Measurements from ENCODE around the gene TMSB4X. TPM values are rescaled to one million over a fixed set of nuclear protein-coding genes. Genes with fewer than 3 reads are reported as not detected.
A peak's percentile ranks its signal among the peaks of the same experiment; 100 is the strongest.
"Not testable (repeated sequence)": the region's sequence is repeated elsewhere in the genome, so short reads cannot be mapped to it uniquely, and the experiment has no call there.

Gene TMSB4X
- polyA plus RNA-seq, 1 donor, result 2,566 TPM

DNA sequence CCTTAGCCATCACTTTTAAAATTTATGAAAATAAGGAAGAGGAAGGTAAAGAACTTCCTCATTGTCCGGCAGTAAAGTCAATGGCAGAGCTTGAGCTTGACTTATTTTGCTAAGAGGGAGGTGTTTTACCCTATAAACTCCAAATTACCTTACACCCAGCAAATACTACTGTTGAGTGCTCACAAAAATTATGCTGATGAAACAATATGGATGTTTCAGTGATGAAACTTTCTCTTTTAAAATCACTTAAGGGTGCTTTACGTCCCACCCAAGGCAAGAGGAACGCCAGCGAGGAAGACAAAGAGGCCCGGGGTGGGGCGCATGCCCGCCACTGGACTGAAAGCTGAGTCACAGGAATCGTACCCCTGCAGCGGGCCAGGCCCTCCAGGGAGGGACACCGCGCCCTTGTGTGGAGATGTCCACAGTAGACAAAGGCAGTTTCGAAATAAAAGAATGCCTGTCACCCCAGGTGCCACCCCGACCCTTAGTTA is 560 bp upstream of the TMSB4X start:
- no peak for DNase-seq

- DNase-seq, result no peak
These were observed 708 bp downstream of the TMSB4X start for GRCh38 chrX:12975670-12975965.

- DNase-seq, result peak; percentile 50
These were observed 1.2 kb downstream of the TMSB4X start for GRCh38 chrX:12975991-12976558.

DNA sequence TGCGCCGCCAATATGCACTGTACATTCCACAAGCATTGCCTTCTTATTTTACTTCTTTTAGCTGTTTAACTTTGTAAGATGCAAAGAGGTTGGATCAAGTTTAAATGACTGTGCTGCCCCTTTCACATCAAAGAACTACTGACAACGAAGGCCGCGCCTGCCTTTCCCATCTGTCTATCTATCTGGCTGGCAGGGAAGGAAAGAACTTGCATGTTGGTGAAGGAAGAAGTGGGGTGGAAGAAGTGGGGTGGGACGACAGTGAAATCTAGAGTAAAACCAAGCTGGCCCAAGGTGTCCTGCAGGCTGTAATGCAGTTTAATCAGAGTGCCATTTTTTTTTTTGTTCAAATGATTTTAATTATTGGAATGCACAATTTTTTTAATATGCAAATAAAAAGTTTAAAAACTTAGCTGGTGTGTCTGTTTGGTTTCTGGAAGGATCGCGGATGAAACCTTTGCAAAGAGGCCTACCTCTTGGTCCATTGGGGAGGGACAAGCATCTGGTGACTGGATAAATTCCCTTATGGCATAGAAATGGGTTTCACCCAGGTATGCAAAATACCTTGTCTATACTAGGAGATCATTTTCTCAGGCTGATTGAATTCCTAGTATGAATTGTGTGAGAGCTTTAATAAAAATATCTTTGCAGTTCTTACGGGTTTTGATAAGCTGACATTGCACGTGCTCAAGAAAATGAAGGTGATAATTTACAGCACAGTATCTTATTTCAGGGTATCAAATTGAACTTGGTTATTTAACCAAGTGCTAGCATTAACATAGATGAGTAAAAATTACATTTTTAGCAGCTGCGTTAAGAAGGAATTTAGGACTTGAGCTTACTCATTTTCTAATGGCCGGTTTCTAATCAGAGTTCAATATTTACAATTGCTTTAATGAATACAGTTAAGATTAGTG is 2.2 kb downstream of the TMSB4X start:
- DNase-seq, result not testable (repeated sequence)

DNA sequence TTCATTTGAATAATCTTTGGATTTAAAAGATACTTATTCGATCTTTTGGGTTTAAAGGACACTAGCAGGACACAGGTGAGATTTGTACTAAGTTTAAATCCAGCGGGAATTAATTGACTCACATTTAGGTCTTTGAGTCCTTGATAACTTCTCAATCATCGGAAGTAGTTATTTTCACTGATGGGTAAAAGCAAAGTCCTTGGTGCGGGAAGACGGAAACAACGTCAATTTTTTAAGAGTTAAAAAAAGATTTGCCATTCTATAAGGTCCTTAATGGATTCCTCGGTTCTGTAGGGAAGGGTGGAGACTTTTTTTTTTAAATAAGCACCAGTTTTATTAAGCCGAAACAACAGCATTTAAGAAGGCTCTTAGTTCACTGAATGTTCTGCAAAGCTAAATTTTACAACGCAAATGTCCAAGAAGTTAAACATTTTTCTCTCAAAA is 2.9 kb downstream of the TMSB4X start:
- no peak for DNase-seq

DNA sequence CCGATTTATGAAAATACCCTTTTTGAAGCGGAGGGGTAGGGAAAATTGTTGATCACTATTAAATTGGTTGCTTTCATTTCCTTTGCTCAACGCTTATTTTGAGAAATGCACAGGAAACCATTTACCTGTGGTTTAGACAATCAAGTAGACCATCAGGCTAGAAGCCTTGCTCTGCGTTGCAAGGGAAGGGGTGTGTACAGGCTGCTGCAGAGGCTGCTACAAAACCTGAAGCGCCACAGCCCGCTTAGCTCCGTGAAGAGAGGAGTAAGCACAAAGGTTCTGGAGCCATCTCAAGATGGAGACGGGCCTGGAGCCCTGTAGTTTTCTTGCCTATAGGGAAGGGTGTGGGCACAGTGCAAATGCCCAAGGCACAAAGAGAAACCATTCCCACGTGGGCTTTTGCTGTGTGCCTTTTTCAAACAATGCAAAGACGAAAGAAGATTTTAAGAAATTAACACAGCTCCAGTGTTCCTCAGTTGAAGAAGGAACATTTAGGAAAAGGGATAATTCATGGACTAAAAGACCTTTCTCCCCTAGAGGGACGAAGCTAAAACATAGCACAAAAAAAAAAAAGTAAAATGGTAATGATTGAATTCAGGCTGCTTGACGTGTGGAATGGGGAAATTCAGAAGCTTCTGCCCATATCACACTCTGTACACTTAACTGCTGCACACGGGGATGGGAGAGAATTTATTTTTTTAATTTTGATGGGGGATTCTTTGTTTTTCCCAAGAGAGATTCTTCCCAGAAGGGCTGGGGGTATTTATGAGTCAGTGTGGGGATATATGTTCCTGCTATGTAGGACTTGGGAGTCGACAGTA is 3.5 kb downstream of the TMSB4X start:
- no peak for DNase-seq

DNA sequence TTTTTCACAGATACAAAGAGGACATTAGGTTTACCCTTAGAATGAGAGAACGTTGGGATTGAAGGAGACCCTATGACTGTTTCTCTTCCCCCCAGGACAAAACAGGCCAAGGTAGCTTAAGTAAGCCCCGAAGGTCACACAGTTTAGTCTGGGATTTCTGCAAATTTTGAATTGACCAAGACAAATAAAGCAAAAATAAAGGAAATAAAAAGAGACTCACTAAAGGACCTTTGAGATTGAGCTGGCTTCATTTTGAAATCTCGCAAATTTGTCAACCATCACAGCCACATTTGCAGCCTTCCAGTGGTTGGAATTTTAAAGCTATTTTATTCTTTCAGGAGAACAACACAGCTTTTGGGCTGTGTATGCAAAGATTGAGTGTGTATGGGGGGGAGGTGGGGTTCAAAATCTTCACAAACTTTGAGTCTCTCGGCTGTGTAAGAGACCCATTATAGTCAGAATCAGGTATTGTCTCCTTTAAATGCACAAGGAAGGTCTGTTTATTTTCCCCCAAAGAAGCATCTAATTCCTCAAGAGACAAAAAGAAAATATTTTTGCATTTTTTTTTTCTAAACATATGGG is 4.2 kb downstream of the TMSB4X start:
- no peak for DNase-seq

DNA sequence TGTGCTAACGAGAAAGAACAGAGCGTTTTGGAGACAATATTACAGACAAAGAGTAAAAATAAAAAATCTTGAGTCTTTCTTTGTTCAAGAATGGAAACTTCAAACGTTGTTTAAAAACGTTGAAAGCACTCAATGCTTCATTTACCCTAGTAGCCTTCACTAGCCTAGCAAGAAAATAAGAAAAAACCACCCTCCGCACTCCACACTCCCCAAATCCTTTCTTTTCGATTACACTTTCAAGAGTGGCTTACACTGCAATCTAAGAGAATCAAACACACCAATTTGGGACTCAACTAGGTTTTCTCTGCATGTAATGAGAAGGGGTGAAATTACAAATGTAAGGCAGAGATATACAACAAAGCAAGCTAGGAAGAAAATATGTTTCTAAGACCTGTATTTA is 4.7 kb downstream of the TMSB4X start:
- no peak for DNase-seq

- DNase-seq, result not testable (repeated sequence)
These were observed 5.1 kb downstream of the TMSB4X start for GRCh38 chrX:12980039-12980438.

- DNase-seq, result no peak
These were observed 7.0 kb downstream of the TMSB4X start for GRCh38 chrX:12981880-12982279.

GRCh38 chrX:12984603-12985319 is 9.9 kb downstream of the TMSB4X start:
- no peak for DNase-seq

- no peak for DNase-seq
These were observed 10.4 kb downstream of the TMSB4X start for GRCh38 chrX:12985331-12985730.

- no peak for DNase-seq
These were observed 11.4 kb downstream of the TMSB4X start for GRCh38 chrX:12986164-12986779.

DNA sequence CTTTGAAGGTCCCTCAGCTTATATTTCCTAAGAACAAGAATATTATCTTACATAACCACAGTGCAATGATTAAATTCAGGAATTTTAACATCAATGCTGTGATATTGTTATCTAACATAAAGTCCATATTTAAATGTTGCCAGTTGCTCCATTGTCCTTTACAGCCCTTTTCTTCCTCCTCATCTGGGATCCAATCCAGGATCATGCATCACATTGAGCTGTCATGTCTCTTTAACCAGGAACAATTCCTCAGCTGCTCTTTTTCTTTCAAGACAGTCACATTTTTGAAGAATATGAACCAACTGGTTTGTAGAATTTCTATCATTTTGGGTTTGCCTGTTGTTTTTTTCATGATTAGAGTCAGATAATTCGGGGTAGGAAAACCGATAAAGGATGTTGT is 12.0 kb downstream of the TMSB4X start:
- no peak for DNase-seq

- DNase-seq, result no peak
These were observed 12.4 kb downstream of the TMSB4X start for GRCh38 chrX:12987340-12987739.

GRCh38 chrX:12987900-12988594 is 13.1 kb downstream of the TMSB4X start:
- no peak for DNase-seq

DNA sequence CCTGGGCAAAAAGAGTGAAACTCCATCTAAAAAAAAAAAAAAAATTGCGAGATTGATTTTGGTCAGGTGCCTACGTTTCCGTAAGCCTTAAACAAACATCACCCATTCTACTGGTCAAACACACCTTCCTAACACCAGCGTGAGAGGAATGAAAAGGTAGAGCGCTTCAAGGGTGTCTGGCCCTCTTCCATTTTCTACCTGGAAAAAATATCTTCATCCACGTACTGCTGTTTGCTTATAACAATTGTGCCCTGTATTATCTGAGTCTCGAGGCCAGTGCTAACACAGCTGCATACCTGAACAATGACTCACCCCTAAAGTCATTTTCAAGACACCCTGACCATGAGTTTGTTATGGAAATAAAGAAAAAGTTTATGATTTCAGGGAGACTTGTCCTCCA is 13.9 kb downstream of the TMSB4X start:
- no peak for DNase-seq

- DNase-seq, result no peak
These were observed 14.6 kb downstream of the TMSB4X start for GRCh38 chrX:12989461-12989860.

DNA sequence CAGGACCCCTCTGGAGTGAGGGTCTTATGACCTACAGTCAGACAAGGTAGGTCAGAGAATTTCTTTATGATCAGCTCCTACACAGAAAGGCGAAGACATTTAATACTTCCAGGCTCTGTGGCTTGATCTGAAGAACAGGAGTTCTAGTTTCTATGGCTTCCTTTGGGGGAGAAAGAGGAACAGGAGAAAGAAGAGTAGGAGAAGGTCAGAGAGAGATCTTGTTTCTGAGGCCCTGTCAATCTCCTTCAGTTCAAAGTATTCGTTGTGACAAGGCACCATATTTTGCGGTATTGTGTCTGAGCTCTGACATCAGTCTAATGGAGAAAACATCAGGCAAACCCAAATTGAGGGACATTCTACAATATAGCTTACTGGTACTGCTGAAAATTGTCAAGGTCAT is 16.7 kb downstream of the TMSB4X start:
- DNase-seq, result no peak

DNA sequence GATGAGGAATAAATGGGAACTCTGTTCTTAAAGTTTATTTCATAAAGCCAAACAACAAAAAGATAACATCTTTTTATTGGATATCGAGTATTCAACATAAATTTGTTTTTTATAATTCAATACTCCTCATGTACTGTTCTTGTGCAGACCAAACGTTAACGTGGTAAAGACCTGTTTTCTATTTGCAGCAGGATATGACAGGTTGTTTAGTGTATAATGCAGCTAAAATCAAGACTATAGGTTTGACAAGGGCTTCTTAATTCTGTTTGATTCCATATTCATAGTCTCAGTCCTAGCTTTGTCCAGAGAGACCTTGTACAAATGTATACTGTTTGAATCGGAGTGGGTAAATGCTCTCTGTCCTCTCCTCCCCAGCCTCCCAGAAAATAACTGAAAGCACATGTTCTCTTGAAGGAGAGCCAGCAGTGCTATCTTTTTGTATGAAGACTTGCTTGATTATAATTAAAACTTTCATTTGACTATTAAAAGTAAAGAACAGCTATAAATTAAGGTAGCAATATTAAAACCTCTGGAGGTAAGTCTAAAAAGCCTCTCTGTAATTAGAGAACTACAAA is 17.7 kb downstream of the TMSB4X start:
- DNase-seq, result no peak

Measured in left kidney (tissue), 2 donors.